Central memory CD8-positive, alpha-beta T cell (primary cell): ENCODE data around the gene NAALADL2.
"Not testable (repeated sequence)": the region's sequence is repeated elsewhere in the genome, so short reads cannot be mapped to it uniquely, and the experiment has no call there.

Experiments
- ATAC-seq: fragments of 150-1000 bp; cut with Tn5 transposase; replicated peaks from 2 replicates; pipeline ENCODE4 v1.10.0; 2022; ENCODE audit warnings: mild to moderate bottlenecking, moderate FRiP score, moderate number of reproducible peaks; ENCODE audit not compliant: poor library complexity, severe bottlenecking; ENCODE audit errors: extremely low read depth
- DNase-seq, 2 donors: peaks; one replicate each; pipeline ENCODE4 v3.0.0; 2021; ENCODE audit warnings: low spot score in 2 of 2
- H3K27ac Mint-ChIP-seq: one replicate; pipeline ENCODE4 v1.8.0; 2022; ENCODE audit warnings: low read depth, mild to moderate bottlenecking, moderate library complexity, mixed read lengths
- H3K27me3 Mint-ChIP-seq: one replicate; pipeline ENCODE4 v1.8.0; 2022; ENCODE audit warnings: mixed read lengths
- H3K36me3 Mint-ChIP-seq: one replicate; pipeline ENCODE4 v1.8.0; 2022; ENCODE audit warnings: mild to moderate bottlenecking, moderate library complexity, mixed read lengths; ENCODE audit not compliant: insufficient read depth
- H3K4me1 Mint-ChIP-seq: one replicate; pipeline ENCODE4 v1.8.0; 2022; ENCODE audit warnings: mixed read lengths
- H3K4me3 Mint-ChIP-seq: one replicate; pipeline ENCODE4 v1.8.0; 2022; ENCODE audit warnings: mild to moderate bottlenecking, moderate library complexity, mixed read lengths
- H3K9me3 Mint-ChIP-seq: one replicate; pipeline ENCODE4 v1.8.0; 2022; ENCODE audit warnings: mixed read lengths

NAALADL2 gene

DNA sequence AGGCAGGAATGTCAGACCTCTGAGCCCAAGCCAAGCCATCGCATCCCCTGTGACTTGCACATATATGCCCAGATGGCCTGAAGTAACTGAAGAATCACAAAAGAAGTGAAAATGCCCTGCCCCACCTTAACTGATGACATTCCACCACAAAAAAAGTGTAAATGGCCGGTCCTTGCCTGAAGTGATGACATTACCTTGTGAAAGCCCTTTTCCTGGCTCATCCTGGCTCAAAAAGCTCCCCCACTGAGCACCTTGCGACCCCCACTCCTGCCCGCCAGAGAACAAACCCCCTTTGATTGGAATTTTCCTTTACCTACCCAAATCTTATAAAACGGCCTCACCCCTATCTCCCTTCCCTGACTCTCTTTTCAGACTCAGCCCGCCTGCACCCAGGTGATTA, 976.6 kb downstream of the NAALADL2 start:
- not testable (repeated sequence) for H3K27ac Mint-ChIP-seq, H3K9me3 Mint-ChIP-seq, H3K27me3 Mint-ChIP-seq, H3K4me1 Mint-ChIP-seq, H3K4me3 Mint-ChIP-seq, H3K36me3 Mint-ChIP-seq, DNase-seq, ATAC-seq

DNA sequence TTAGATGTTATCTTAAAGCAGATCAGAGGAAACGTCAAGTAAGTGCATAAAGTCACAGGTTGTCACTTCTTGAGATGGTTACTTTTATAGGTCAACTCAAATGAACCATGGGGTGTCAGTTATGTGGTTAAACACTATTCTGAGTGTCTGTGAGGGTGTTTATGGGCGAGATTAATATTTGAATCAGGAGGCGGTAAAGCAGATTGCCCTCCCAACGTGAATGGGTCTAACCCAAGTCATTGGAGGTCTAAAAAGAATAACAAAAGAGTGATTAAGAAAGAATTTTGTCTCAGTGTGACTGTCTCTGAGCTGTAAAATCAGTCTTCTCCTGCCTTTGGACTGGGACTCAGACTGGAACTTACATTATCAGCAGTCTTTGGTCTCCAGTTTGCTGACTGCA, 977.5 kb downstream of the NAALADL2 start:
- Mint-ChIP-seq H3K27me3 (no peaks in the 10 kb centered on the region), H3K4me3 (no peak overlapping the region), H3K27ac (no peak overlapping the region), H3K4me1 (no peaks in the 10 kb centered on the region), H3K9me3 (no peaks in the 10 kb centered on the region), H3K36me3 (no peaks in the 10 kb centered on the region)
- ATAC-seq: no peak
- no peak for DNase-seq

DNA sequence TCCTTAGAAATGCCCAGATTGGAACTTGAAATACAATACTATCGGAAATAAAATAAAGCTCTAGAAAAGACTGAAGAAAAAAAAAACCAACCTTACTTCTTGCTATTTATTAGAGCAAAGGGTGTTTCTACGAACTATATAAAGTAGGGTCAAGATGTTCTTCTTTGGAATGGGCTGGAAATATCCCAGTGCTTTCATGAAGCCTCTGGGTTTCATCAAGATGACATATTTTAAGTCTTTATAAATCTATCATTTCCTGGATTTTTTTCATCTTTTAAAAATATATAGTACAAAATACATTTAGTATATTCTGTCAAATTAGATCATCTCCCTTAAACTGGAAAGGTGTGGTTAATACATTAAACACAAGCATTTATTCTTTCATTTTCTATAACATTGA, 978.8 kb downstream of the NAALADL2 start:
- no peaks in the 10 kb centered on the region for H3K4me1 Mint-ChIP-seq
- no peak for DNase-seq
- H3K4me3 Mint-ChIP-seq: no peak overlapping the region
- H3K27me3 Mint-ChIP-seq: no peaks in the 10 kb centered on the region
- H3K9me3 Mint-ChIP-seq: no peaks in the 10 kb centered on the region
- ATAC-seq: no peak
- no peak overlapping the region for H3K27ac Mint-ChIP-seq
- no peaks in the 10 kb centered on the region for H3K36me3 Mint-ChIP-seq

DNA sequence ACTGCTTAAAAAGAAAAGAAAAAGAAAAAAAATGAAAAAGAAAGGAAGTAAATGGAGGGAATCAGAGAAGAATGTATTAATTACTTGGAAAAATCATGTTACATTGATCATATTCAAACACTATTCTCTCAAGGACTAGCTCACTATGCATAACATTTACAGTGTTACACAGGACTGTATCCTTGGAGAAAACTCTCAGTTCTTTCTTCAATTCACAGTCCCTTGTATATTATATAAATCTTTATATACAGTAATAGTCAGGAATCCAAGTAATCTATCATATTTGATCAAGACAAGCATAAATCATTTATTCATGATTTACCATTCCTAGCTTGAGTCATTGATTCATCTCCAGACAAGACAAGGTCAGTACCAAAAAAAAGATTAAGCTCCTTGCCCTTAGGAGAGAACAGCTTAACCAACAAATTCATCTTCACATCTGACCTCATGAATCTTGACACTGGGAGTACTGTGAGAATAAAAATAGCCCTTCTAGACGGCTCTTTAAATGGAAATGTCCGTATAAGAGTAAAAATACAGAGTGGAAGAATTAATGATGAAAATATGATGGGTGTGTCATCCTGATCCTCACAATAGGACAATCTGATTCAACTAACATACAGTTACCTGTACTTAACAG, 980.4 kb downstream of the NAALADL2 start:
- no peaks in the 10 kb centered on the region for H3K36me3 Mint-ChIP-seq
- no peak overlapping the region for H3K4me3 Mint-ChIP-seq
- no peak for ATAC-seq

DNA sequence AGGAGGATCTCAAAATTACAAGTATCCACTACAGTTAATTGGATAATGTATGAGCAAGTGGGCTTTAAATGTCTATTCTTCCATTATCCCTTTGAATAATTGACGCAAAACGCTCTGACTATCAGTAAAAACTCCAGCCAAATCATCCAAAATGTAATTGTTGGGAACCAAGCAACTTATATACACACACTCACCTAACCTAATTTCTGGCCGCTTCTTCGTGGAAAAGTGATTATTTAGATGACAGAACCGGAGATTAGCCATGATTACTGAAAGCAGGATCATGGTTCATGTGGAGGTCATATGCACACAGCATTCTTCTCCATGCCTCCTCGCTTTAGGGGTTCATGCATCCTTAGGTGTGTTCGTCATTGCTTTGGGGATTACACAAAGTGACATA, 992.4 kb downstream of the NAALADL2 start:
- no peaks in the 10 kb centered on the region for H3K27me3 Mint-ChIP-seq
- DNase-seq: no peak
- no peaks in the 10 kb centered on the region for H3K4me1 Mint-ChIP-seq
- H3K4me3 Mint-ChIP-seq: no peak overlapping the region
- no peaks in the 10 kb centered on the region for H3K36me3 Mint-ChIP-seq
- peaks cover 6% of the 10 kb centered on the region for H3K9me3 Mint-ChIP-seq
- H3K27ac Mint-ChIP-seq: no peak overlapping the region
- no peak for ATAC-seq

More for the DNA sequence above, 980.4 kb downstream of the NAALADL2 start:
- no peak for DNase-seq
- Mint-ChIP-seq H3K9me3 (no peaks in the 10 kb centered on the region), H3K27me3 (no peaks in the 10 kb centered on the region), H3K27ac (no peak overlapping the region), H3K4me1 (no peaks in the 10 kb centered on the region)

DNA sequence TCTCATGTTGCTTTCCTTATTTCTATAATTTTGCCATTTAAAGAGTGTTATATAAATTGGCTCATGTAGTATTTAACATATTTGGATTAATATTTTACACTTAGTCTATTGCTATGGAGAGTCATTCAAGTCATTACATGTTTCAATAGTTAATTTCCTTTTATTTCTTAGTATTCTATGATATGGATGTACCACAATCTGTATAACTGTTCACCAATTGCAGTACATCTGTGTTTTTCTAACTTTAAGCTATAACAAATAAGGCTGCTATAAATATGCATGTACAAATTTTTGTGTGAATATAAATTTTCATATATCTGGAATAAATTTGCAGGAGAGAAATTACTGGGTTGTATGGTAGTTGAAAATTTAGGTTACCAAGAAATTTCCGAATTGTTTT, 993.4 kb downstream of the NAALADL2 start:
- Mint-ChIP-seq H3K4me3 (no peak overlapping the region), H3K27ac (no peak overlapping the region), H3K27me3 (no peaks in the 10 kb centered on the region), H3K9me3 (peaks cover 8% of the 10 kb centered on the region), H3K4me1 (no peaks in the 10 kb centered on the region), H3K36me3 (no peaks in the 10 kb centered on the region)
- ATAC-seq (no peak), DNase-seq (no peak)

DNA sequence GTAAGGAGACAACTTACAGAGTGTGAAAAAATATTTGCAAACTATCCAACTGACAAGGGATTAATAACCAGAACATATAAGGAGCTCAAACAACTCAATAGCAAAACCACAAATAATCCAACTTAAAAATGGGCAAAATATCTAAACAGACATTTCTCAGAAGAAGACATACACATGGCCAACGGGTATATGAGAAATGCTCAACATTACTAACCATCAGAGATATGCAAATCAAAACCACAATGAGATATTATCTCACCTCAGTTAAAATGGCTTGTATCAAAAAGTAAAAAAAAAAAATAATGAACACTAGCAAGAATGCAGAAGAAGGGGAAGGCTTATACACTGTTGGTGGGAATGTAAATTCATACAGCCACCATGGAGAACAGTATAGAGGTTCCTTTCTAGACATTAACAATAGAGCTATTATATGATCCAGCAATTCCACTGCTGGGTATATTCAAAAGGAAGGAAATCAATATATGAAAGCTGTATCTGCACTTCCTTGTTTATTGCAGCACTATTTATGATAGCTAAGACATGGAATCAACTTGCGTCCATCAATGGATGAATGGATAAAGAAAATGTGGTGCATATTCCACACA, 998.6 kb downstream of the NAALADL2 start:
- peaks cover 23% of the 10 kb centered on the region for H3K9me3 Mint-ChIP-seq
- H3K4me3 Mint-ChIP-seq: no peak overlapping the region
- no peaks in the 10 kb centered on the region for H3K4me1 Mint-ChIP-seq
- ATAC-seq (no peak), DNase-seq (no peak)
- H3K27me3 Mint-ChIP-seq: no peaks in the 10 kb centered on the region
- H3K27ac Mint-ChIP-seq: no peak overlapping the region
- H3K36me3 Mint-ChIP-seq: no peaks in the 10 kb centered on the region
